HG02642 (cell line): ENCODE results near the gene APOF.
"Not testable (repeated sequence)": the region's sequence is repeated elsewhere in the genome, so short reads cannot be mapped to it uniquely, and the experiment has no call there.

ENCODE experiments used
- ATAC-seq: cut with Tn5 transposase; IDR thresholded peaks from one replicate; pipeline ENCODE4 v1.9.1; 2021; ENCODE audit warnings: mild to moderate bottlenecking; ENCODE audit not compliant: unreplicated experiment, poor library complexity

Gene APOF

GRCh38 chr12:56374726-56375597, 12.3 kb upstream of the APOF start:
- ATAC-seq, result peak; percentile 33

DNA sequence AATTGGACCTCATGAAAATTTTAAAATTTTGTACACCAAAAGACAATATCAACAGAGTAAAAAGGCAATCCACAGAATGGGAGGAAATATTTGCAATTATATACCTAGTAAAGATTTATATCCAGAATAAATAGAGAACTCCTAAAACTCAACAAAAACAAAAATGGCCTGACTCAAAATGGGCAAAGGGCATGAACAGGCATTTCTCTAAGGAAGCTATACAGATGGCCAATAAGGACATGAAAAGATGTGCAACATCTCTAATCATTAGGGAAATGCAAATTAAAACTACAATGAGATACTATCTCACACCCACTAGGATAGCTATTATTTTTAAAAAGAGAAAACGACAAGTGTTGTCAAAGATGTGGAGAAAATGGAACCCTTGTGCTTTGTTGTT, 10.9 kb upstream of the APOF start:
- no peak for ATAC-seq

DNA sequence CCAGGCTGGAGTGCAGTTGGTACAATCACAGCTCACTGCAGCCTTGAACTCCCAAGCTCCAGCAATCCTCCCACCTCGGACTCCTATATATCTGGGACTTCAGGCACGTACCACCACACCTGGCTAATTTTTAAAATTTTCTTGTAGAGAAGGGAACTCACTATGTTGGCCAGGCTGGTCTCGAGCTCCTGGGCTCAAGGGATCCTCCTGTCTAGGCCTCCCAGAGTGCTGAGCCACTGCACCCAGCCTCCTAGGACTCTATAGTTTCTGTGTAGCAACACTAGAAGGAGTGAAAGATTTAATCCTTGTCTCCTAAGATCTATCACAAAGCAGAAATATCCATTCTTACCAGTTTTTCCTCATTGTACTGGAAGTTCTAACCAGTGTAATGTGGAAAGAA, 4.3 kb upstream of the APOF start:
- no peak for ATAC-seq

GRCh38 chr12:56361487-56362129, 1.0 kb downstream of the APOF start:
- ATAC-seq, result no peak

DNA sequence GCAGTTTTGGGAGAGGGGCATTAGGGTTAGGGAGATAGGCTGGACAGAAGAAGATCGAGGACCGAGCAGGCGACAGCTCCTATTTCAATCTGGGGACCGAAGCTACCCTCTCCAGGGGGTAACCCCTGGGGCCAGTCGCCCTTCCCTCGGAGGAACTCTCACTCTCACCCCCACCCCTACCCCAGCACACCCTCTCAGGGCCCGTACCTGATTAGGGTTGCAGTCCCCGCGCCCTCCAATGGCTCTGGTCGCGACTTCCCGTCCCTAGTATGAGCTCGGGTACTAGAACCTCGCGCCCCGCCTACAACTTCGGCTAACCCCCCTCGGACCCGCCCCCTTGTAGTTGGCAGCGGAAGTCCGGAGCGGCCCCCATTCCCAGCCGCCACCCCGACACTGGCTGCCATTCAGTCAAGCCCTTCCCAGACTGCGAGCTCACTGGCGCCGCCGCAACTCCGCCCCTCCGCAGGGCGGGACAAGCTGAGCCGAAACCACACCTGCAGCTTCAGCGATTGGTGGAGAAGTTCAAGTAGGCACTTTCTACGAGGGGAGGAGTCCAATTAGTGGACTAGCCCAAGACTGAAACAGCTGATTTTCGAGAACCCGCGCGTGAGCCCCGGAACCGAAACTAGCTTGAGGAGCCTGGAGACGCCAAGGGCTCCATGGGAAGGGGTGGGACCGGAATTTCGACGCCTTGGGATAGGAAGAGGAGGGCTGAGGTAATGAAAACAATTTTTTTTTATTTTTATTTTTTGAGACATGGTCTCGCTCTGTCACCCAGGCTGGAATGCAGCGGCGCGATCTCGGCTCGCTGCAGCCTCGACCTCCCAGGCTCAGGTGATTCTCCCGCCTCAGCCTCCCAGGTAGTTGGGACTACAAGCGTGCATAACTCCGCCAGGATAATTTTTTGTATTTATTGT, 2.5 kb downstream of the APOF start, which contains the start of gene STAT2:
Gene STAT2, minus strand, starts transcription at position 257 of the 917 bp plus-strand sequence. CDS start 3,536 bp downstream, outside the sequence.
- peak; percentile 97 for ATAC-seq

DNA sequence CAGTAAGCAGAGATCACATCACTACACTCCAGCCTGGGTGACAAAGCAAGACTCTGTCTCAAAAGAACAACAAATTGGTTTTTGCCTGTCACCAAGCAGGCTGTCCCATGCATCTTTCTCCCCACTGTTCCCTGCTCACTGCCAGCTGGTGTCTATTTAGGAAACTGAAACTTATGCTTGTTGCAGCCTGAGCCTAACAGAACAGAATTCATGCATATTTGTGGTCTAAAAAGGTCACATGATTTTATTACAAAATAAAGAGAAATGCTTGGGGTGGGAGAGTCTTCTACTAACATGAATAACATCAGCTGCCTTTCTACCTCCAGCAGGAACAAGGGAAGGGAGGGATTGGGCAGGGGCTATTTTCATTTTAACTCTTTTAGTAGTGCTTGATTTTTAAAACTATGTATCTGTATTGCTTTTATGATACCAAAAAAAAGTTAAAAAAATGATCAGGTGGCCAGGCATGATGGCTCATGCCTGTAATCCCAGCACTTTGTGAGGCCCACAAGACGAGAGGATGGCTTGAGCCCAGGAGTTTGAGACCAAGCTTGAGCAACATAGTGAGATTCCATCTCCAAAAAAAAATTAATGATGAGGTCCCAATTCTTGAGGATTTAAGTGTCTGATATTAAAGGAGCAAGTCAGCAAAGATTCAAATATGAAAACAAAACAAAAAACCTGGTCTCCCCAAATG, 3.7 kb downstream of the APOF start:
- ATAC-seq, result no peak

GRCh38 chr12:56351325-56351724, 11.3 kb downstream of the APOF start:
- ATAC-seq, result no peak

- no peak for ATAC-seq
Measured at GRCh38 chr12:56350662-56351061, 12.0 kb downstream of the APOF start.

DNA sequence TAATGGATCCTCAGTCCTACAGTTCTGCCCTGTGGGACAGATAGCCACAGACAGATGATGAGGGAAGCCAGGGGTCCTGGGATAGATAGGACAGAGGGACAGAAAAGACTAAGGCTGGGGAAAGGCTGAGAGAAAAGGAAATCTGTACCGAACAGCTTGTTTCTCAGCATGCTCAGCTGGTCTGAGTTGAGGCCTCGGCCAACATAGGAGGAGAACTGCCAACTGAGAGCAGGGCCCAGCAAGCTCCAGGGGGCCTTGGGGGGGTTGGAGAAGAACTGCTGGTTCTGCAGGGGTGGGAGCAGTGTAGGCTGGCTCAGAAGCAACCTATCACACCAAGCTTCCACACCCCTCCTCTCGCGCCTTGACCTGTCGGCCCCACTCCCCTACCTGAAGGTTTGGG, 13.9 kb downstream of the APOF start:
- no peak for ATAC-seq

GRCh38 chr12:56347255-56347654, 15.4 kb downstream of the APOF start:
- ATAC-seq, result not testable (repeated sequence)

GRCh38 chr12:56346675-56347074, 16.0 kb downstream of the APOF start:
- ATAC-seq, result no peak

DNA sequence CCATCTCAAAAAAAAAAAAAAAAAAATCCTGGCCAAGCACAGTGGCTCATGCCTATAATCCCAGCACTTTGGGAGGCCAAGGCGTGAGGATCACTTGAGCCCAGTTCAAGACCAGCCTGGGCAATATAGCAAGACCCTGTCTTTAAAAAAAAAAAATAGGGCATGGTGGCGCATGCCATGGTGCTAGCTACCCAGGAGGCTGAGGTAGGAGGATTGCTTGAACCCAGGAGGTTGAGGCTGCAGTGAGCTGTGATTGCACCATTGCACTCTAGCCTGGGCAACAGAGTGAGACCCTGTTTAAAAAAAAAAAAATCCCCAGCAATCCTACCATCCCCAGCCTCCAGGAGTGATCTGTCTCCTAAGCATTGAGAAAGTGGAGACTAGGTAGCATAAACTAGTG, 20.4 kb downstream of the APOF start:
- not testable (repeated sequence) for ATAC-seq

DNA sequence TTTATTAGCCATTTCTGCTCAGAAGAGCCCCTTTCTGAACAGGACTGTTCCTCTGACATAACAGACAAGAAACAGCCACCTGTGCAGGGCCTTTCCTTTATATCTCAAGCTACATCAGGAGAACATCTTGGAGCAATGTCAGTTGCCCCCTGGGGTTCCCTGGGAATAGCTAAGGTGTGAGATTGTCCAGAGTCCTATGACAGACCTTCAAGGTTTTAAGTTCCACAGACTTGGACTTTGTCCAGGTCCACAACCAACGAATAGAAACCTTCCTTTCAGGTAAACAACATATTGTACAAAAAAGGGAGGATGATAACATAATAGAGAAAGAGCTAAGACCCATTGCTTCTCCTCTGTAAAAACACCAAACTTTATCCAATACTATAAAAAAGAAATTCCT, 21.0 kb downstream of the APOF start:
- ATAC-seq, result no peak

- ATAC-seq, result no peak
Measured at GRCh38 chr12:56339158-56339422, 23.6 kb downstream of the APOF start.

GRCh38 chr12:56338308-56339157, 24.1 kb downstream of the APOF start, which contains the start of gene IL23A:
Gene IL23A, plus strand, starts transcription at chr12:56338884. Its CDS starts 161 bp downstream, at chr12:56339045.
- ATAC-seq, result no peak

GRCh38 chr12:56337753-56338251, 24.9 kb downstream of the APOF start:
- ATAC-seq, result no peak

DNA sequence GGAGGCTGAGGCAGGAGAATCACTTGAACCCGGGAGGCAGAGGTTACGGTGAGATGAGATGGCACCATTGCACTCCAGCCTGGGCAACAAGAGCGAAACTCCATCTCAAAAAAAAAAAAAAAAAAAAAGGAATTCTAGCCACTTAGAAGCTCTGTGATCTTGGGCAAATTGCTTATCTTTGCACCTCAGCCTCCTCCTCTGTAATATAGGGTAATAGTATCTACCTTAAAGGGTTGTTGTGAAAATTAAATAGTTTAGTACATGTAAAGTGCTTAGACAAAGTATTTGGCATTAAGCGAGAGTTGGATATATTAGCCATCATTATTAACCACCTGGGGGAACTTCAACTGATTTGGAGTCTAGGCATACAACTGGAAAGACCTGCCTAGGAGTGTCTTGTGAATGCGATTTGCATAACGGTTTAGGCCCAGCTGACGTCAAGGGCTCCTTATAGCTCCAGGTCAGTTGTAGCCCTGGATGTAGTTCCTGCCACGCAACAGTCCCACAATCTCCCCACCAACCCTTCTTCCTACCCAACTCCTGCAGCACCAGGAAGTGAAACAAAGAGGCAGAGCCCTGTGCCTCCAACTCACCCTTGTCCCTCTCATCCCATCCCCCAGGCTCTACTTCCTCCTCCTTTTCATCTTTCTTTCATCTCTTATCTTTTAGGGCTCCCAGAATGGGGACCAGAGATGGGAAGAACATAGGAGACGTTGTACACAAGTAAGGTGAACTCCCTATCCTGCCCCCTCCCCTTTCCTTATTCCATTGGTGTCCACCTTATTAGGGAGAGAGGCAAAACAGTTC, 26.1 kb downstream of the APOF start:
- ATAC-seq, result no peak

DNA sequence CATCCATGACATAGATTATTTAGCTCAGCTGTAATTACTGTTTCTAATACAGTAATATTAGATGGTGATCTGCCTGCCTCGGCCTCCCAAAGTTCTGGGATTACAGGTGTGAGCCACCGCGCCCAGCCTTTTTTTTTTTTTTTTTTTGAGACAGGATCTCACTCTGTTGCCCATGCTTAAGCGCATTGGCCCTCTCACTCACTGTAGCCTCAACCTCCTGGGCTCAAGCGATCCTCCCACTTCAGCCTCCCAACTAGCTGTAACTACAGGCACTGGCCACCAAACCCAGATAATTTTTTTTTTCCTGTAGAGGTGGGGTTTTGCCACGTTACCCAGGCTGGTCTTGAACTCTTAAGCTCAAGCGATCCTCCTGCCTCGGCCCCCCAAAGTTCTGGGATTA, 27.1 kb downstream of the APOF start:
- ATAC-seq, result not testable (repeated sequence)
